PFSK-1 (cell line): Measurements from ENCODE around the gene HSF5.

Experiments used
- FOXP2 ChIP-seq: optimal IDR thresholded peaks from 2 replicates; pipeline ENCODE3; 2011; ENCODE audit warnings: borderline replicate concordance, control low read depth, inconsistent platforms; ENCODE audit not compliant: insufficient read depth; ENCODE audit errors: extremely low read length, extremely low read depth
- POLR2AphosphoS5 ChIP-seq: IDR thresholded peaks from 2 replicates; pipeline ENCODE4 v1.6.1; 2012; ENCODE audit warnings: low read depth, mild to moderate bottlenecking, control low read depth, low read length, moderate library complexity
- REST ChIP-seq, 2 experiments: IDR thresholded peaks; 2 replicates each; pipeline versions ENCODE4 v1.6.1 to v1.8.0; 2011 to 2012; ENCODE audit warnings: low read depth in 2 of 2, low read length in 2 of 2, control low read depth in 1 of 2, inconsistent platforms in 1 of 2, mild to moderate bottlenecking in 1 of 2, moderate library complexity in 1 of 2; ENCODE audit not compliant: insufficient read depth in 1 of 2
- SIN3A ChIP-seq: IDR thresholded peaks from 2 replicates; pipeline ENCODE4 v1.6.1; 2012; ENCODE audit warnings: mild to moderate bottlenecking, low read length, moderate library complexity, borderline replicate concordance; ENCODE audit not compliant: insufficient read depth
- TAF1 ChIP-seq: IDR thresholded peaks from 2 replicates; pipeline ENCODE4 v1.6.1; 2012; ENCODE audit warnings: low read length, control low read depth, borderline replicate concordance; ENCODE audit not compliant: insufficient read depth

The HSF5 gene

DNA sequence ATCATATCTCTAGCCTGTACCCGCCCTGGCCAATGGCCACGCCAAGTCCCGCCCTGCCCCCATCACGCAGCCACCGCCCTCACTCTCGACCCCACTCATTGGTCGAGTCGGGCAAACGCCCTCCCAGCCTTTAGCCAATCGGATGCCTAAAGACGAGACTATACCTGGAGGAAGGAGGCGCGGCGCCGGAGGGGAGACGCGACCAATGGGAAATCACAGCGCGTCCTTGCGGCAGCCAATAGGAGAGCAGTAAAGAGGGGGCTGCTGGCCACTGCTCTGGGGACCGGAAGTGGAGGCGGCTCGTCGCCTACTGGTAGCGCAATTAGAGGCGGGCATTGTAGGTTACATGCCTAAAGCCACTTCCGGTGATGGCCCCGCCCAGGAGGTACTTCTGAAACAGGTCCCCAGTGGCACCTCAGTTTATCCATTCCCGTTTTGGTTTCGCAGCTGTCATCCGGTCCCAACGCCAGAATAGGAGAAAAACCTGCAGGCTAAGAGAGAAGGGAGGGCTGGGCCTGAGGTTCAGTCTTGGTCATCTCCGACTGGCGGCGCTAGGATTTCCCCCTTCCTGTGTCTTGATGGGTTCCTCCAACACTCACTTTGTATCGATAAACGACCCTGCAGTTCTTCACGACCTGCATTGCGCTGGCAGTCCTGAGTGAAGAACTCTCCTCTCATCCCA lies 29.9 kb upstream of the HSF5 start:
- no peak for TF ChIP-seq REST (IDR thresholded peaks at IDR 0.05; ENCODE audit: insufficient read depth in 1 of 2, low read depth in 2 of 2, low read length in 2 of 2)
- TF ChIP-seq TAF1: peak; percentile 56; the same call in 1 of the 2 replicates
- peak; percentile 39; the same call in 1 of the 2 replicates for TF ChIP-seq SIN3A
- peak; percentile 34 for TF ChIP-seq FOXP2
- peak; percentile 47; the same call in 1 of the 2 replicates for TF ChIP-seq POLR2AphosphoS5

- TF ChIP-seq FOXP2 (peak; percentile 86), TAF1 (no peak), REST (IDR thresholded peaks at IDR 0.05; ENCODE audit: insufficient read depth in 1 of 2, low read depth in 2 of 2, low read length in 2 of 2) (no peak), SIN3A (peak; percentile 85; the same call in 1 of the 2 replicates), POLR2AphosphoS5 (0 out of 2 replicates have a peak, but pooled peaks have one; percentile 19)
Observed at GRCh38 chr17:58517378-58517927, 29.2 kb upstream of the HSF5 start.

DNA sequence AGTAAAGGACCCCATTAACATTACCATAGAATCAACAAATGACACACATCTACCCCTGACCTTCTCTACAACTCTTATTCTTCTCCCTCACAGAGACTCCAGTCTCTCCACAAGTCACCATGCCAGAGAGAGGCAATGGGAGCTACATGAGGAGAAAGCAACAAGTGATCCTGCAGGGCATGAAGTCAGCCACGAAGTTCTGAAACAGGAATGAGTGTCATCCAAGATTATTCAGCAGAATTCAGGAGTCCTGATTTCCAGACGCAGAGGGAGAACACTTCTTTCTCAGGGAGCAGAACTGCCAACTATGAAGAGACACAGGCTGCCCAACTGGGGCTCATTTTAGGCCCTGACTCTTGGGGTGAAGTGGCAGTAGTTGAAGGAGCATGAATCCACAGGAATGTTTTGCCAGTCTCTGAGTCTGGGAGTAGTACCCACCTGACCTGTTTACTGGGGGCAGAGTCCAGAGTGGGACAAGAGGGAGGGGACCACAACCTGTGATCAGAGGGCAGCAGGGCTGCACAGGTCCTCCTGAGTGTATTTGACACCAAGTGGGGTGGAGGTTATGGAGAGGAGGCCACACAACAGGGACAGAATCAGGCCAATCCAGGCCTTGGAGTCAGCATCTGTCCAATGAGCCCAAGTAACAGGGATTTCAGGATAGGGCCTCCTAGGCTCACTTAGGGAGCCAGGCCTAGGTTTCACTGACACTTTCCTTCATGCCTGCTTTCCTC lies 28.6 kb upstream of the HSF5 start:
- TF ChIP-seq TAF1: no peak
- TF ChIP-seq SIN3A: no peak
- no peak for TF ChIP-seq REST (IDR thresholded peaks at IDR 0.05; ENCODE audit: insufficient read depth in 1 of 2, low read depth in 2 of 2, low read length in 2 of 2)
- no peak for TF ChIP-seq POLR2AphosphoS5
- TF ChIP-seq FOXP2: no peak

- TF ChIP-seq FOXP2 (no peak), SIN3A (no peak), TAF1 (no peak), POLR2AphosphoS5 (no peak), REST (IDR thresholded peaks at IDR 0.05; ENCODE audit: insufficient read depth in 1 of 2, low read depth in 2 of 2, low read length in 2 of 2) (no peak)
Observed at GRCh38 chr17:58515286-58515685, 27.1 kb upstream of the HSF5 start.
